ENCODE measurements around the gene USP25.

DNA sequence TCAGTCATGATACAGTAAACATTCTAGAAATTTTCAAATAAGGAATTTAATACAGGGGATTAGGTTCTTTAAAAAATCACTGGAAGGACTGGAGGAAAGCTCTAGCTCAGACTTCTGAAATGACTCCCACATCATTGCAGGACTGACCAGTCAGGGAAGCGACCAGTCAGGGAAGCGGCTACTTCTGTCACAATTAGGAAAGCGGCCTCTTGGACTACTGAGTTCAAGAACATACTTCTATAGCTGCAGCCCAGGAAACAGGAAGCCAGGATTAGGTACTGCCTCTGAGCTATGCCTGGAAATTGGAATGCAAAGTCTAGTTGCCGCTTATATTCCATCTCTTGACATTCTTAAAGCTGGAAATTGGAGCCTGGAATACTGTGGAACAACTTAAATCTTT lies 45.5 kb downstream of the USP25 start:
- TF ChIP-seq, protein P1, sequence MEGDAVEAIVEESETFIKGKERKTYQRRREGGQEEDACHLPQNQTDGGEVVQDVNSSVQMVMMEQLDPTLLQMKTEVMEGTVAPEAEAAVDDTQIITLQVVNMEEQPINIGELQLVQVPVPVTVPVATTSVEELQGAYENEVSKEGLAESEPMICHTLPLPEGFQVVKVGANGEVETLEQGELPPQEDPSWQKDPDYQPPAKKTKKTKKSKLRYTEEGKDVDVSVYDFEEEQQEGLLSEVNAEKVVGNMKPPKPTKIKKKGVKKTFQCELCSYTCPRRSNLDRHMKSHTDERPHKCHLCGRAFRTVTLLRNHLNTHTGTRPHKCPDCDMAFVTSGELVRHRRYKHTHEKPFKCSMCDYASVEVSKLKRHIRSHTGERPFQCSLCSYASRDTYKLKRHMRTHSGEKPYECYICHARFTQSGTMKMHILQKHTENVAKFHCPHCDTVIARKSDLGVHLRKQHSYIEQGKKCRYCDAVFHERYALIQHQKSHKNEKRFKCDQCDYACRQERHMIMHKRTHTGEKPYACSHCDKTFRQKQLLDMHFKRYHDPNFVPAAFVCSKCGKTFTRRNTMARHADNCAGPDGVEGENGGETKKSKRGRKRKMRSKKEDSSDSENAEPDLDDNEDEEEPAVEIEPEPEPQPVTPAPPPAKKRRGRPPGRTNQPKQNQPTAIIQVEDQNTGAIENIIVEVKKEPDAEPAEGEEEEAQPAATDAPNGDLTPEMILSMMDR (IDR thresholded peaks at IDR 0.05): no peak
- no peak for TF ChIP-seq POLR2A (IDR thresholded peaks at IDR 0.05)
